ENCODE results near the gene AKAP8L.

Gene AKAP8L

GRCh38 chr19:15418579-15419412, at the start of gene AKAP8L:
Gene AKAP8L, minus strand, starts transcription at chr19:15418988. Its CDS starts 65 bp downstream, at chr19:15418923.
- DNase-seq, result peak; percentile 99 to 100 (median 99)

GRCh38 chr19:15467734-15468214, 49.0 kb upstream of the AKAP8L start:
- DNase-seq, result no peak

- DNase-seq, result peak in 2 of 3 donors; percentile 19 to 34
Observed at GRCh38 chr19:15466851-15467733, 48.3 kb upstream of the AKAP8L start.

- DNase-seq, result no peak
Observed at GRCh38 chr19:15464394-15465385, 45.9 kb upstream of the AKAP8L start, which contains the start of gene RASAL3. Gene RASAL3, minus strand, starts transcription at chr19:15464544. Its CDS starts 186 bp downstream, at chr19:15464358.

- DNase-seq, result peak; percentile 20 to 34 (median 24)
Observed at GRCh38 chr19:15463861-15464371, 45.1 kb upstream of the AKAP8L start.

GRCh38 chr19:15461694-15462093, 42.9 kb upstream of the AKAP8L start:
- DNase-seq, result no peak

- DNase-seq, result no peak
Observed at GRCh38 chr19:15457701-15458484, 39.1 kb upstream of the AKAP8L start.

GRCh38 chr19:15456871-15457700, 38.3 kb upstream of the AKAP8L start:
- DNase-seq, result no peak

- no peak for DNase-seq
Observed at GRCh38 chr19:15456441-15456840, 37.7 kb upstream of the AKAP8L start.

- DNase-seq, result no peak
Observed at GRCh38 chr19:15455996-15456395, 37.2 kb upstream of the AKAP8L start.

GRCh38 chr19:15453906-15454860, 35.4 kb upstream of the AKAP8L start:
- DNase-seq, result no peak

GRCh38 chr19:15453091-15453578, 34.3 kb upstream of the AKAP8L start:
- DNase-seq, result no peak

- DNase-seq, result peak; percentile 48 to 60 (median 49)
Observed at GRCh38 chr19:15452111-15453047, 33.6 kb upstream of the AKAP8L start.

- no peak for DNase-seq
Observed at GRCh38 chr19:15450528-15450890, 31.7 kb upstream of the AKAP8L start.

- peak; percentile 77 to 95 (median 88) for DNase-seq
Observed at GRCh38 chr19:15449620-15450527, 31.1 kb upstream of the AKAP8L start, which contains the start of gene WIZ. Gene WIZ, minus strand, starts transcription at chr19:15449956. Its CDS starts 1,649 bp downstream, at chr19:15448307.

Data from suppressor macrophage treated with lipopolysaccharide for 1 hour (primary cell).